T-helper 2 cell treated with Interferon-gamma antibody and Interleukin-4, amounts not matched to agents 100 ng/mL and 5 ng/mL, for 36 hours (primary cell): Measurements from ENCODE around the gene PFKFB2. TPM values are rescaled to one million over a fixed set of nuclear protein-coding genes. Genes with fewer than 3 reads are reported as not detected.

Experiments
- intact Hi-C: fragments of 100-400 bp; cut with micrococcal nuclease; formaldehyde crosslinking; loops from one replicate; pipeline ENCODE4 v1.15.1; 2023
- total RNA-seq: library from RNA; stranded (reverse); gene quantifications from 2 replicates; pipeline ENCODE4 v1.2.3, GENCODE V29; 2022

PFKFB2 gene
- total RNA-seq, 1 donor from 2014 or later = 1.6 TPM

- intact Hi-C loops = no loop called here
Observed at GRCh38 chr1:207021876-207022596, 31.0 kb upstream of the PFKFB2 start.

GRCh38 chr1:207022996-207023679 is 29.9 kb upstream of the PFKFB2 start:
- intact Hi-C loops = no loop called here

GRCh38 chr1:207024202-207025145 is 28.6 kb upstream of the PFKFB2 start:
- intact Hi-C loops = no loop called here

GRCh38 chr1:207025146-207025880 is 27.8 kb upstream of the PFKFB2 start:
- intact Hi-C loops = no loop called here

- intact Hi-C loops = no loop called here
Observed at GRCh38 chr1:207026104-207026534, 27.0 kb upstream of the PFKFB2 start.

- intact Hi-C loops = no loop called here
Observed at GRCh38 chr1:207027206-207027777, 25.8 kb upstream of the PFKFB2 start.

DNA sequence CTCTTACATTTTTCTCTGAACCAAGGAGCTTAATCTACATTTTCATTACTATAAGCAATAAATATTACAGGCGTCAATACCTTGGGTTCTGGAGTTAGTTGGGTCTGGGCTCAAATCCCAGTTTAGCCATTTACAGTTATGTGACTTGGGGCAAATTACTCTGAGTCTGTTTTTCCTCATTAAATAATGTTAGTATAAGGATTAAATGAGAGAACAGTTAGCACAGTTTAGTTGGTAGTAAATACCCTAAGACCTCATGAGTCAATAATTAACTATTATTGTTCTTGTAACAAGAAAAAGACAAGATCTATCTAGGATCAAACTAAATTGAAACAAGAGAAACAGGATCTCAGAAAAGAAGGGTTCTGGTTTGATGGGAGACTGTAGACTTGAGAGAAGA is 25.2 kb upstream of the PFKFB2 start:
- intact Hi-C loops = no loop called here

- intact Hi-C loops = no loop called here
Observed at GRCh38 chr1:207028884-207029650, 24.0 kb upstream of the PFKFB2 start.

GRCh38 chr1:207029701-207030521 is 23.2 kb upstream of the PFKFB2 start:
- intact Hi-C loops = no loop called here

- intact Hi-C loops = no loop called here
Observed at GRCh38 chr1:207030522-207031009, 22.5 kb upstream of the PFKFB2 start.

- intact Hi-C loops = no loop called here
Observed at GRCh38 chr1:207031016-207031415, 22.1 kb upstream of the PFKFB2 start.

DNA sequence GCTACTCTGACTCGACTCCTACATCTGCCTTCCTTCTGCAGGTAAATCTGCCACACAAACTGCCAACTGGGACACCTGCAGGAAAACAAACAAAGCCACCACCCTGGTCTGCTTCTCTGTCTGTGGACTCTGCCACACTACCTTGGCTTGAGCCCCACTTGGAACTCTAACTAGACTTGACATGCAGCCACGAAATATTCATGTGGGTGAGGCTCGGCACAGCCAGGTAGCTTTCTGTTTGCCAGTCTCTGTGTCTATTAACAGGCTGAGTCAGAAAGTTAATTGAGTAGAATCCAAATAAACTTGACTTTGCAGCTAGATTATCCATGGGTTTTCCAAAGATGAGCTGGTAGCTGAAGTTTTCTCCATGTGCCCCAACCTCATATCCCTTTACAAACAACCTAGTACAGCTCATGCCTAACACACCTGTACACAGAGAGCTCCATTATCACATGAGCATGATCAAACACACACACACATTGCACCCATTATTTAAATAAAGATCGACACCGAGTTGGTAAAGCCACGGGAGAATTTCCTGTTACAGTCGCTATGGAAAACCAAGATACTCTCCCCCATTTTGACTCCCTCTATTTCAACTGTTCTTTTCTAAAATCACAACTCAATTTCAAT is 21.3 kb upstream of the PFKFB2 start:
- intact Hi-C loops = no loop called here

GRCh38 chr1:207032528-207033017 is 20.5 kb upstream of the PFKFB2 start, which contains the start of gene C1orf116:
Gene C1orf116 (minus strand): TSS chr1:207032756. CDS start chr1:207027598, 5,158 bp downstream.
- intact Hi-C loops = no loop called here

GRCh38 chr1:207033302-207033701 is 19.8 kb upstream of the PFKFB2 start:
- intact Hi-C loops = no loop called here

DNA sequence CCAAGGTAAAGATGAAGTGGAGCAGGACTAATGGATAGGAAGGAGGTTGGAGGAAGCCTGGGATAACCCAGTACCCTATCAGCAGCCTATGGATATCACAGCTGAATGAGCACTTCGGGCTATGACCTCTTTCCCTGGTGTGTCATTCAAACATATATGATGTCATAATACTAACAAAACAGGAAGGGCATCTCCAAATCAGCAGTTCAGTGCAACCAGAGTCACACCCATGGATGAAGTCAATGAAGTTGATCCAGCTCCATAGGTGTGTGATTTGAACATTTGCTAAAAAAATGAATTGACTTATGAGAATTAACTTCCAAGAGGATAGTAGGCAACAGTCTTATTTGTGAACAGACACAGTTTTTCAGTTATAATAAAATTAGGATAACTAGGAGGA is 18.9 kb upstream of the PFKFB2 start:
- intact Hi-C loops = no loop called here

DNA sequence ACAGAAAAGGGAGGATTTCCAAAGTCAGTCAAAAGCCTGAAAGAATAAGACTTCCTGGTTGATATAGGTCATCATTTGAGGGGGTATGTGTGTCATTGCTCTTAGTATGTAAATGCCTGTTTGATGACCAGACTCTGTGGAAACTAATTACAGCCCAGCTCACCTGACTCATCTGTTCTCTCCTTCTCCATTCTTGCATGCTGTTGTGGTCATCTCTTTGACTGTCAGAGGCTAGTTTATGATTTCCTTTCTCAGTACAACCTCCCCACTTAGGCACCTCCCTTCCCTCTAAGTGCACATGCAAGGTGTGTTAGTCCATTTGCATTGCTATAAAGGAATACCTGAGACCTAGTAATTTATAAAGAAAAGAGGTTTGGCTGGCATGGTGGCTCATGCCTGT is 18.1 kb upstream of the PFKFB2 start:
- intact Hi-C loops = no loop called here

DNA sequence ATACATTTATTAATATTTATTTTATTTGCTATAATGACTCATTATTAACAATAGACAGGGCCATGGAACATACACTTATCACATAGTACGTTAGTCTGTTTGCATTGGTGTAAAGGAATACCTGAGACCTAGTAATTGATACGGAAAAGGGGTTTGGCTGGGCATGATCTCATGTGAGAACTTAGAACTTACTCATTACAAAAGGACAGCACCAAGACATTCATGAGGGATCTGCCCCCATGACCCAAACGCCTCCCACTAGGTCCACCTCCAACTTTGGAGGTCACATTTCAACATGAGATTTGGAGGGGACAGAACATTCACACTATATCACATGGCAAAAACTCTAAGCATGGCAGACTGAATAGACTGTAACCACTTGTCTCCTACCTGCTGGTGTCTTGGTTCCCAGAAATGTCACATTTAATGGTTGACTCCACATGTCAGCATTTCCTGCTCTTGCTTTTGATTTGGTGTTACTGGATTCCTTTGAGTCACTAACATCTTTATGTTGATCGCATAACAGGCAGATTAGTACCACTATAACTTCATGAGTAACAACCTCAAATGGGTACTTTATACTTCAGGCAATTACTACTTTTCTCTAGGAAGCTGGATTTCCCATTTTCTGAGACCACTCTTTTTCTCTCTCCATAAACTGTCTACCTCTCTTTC is 17.1 kb upstream of the PFKFB2 start:
- intact Hi-C loops = no loop called here

- intact Hi-C loops = no loop called here
Observed at GRCh38 chr1:207036865-207037264, 16.2 kb upstream of the PFKFB2 start.
